ENCODE results near the gene ANGPTL7.

Gene ANGPTL7

GRCh38 chr1:11152755-11153154 is 36.4 kb upstream of the ANGPTL7 start:
- Histone ChIP-seq H3K36me3 (ENCODE audit: control insufficient read depth in 2 of 2, insufficient read depth in 1 of 2, low read length in 2 of 2) (peaks cover 24 to 90% of the 10 kb centered on the region in 2 experiments), H3K4me3 (ENCODE audit: low read depth, low read length) (no peak overlapping the region), H3K27ac (ENCODE audit: extremely low read depth, low read depth, low read length) (no peak overlapping the region), H3K9me3 (ENCODE audit: control insufficient read depth, insufficient read depth, low read depth, low read length) (no peaks in the 10 kb centered on the region), H3K4me1 (ENCODE audit: control insufficient read depth, insufficient read depth, low read length) (no peaks in the 10 kb centered on the region)
- POLR2A ChIA-PET: no interaction called here
- TF ChIP-seq GLI2 (tag by site-specific recombination; IDR thresholded peaks at IDR 0.05; ENCODE audit: borderline replicate concordance, low read depth): no peak
- TF ChIP-seq ATF2 (tag by site-specific recombination; IDR thresholded peaks at IDR 0.05; ENCODE audit: low read depth): no peak
- TF ChIP-seq ZNF174 (tag by site-specific recombination; IDR thresholded peaks at IDR 0.05): no peak
- TF ChIP-seq YY1 (tag by site-specific recombination; IDR thresholded peaks at IDR 0.05): no peak
- TF ChIP-seq ZNF623 (tag by site-specific recombination; IDR thresholded peaks at IDR 0.05): no peak
- no peak for TF ChIP-seq SCRT1 (tag by site-specific recombination; IDR thresholded peaks at IDR 0.05; ENCODE audit: borderline replicate concordance)
- no peak for TF ChIP-seq ZNF184 (tag by site-specific recombination; IDR thresholded peaks at IDR 0.05)
- TF ChIP-seq ZBTB20 (tag by site-specific recombination; IDR thresholded peaks at IDR 0.05): no peak
- TF ChIP-seq ZNF560 (tag by site-specific recombination; IDR thresholded peaks at IDR 0.05; ENCODE audit: borderline replicate concordance): no peak
- no peak for TF ChIP-seq ZNF311 (tag by site-specific recombination; IDR thresholded peaks at IDR 0.05; ENCODE audit: borderline replicate concordance)
- no peak for TF ChIP-seq ZBTB7A (tag by site-specific recombination; IDR thresholded peaks at IDR 0.05; ENCODE audit: low read depth)
- TF ChIP-seq ZNF114 (tag by site-specific recombination; IDR thresholded peaks at IDR 0.05): no peak
- no peak for TF ChIP-seq GFI1B (tag by site-specific recombination; IDR thresholded peaks at IDR 0.05)
- no peak for TF ChIP-seq ZNF121 (tag by site-specific recombination; IDR thresholded peaks at IDR 0.05)
- no peak for TF ChIP-seq ZNF501 (tag by site-specific recombination; IDR thresholded peaks at IDR 0.05)
- CTCF ChIA-PET: interaction anchor here (1.7 kb wide), 1 partner anchor 115 kb away, joined by 7 read pairs; no protein-coding TSS in a partner anchor

GRCh38 chr1:11153184-11153583 is 36.0 kb upstream of the ANGPTL7 start:
- no peak overlapping the region for H3K27ac ChIP-seq (ENCODE audit: extremely low read depth, low read depth, low read length)
- H3K4me1 ChIP-seq (ENCODE audit: control insufficient read depth, insufficient read depth, low read length): no peaks in the 10 kb centered on the region
- H3K36me3 ChIP-seq (ENCODE audit: control insufficient read depth in 2 of 2, insufficient read depth in 1 of 2, low read length in 2 of 2): peaks cover 23 to 90% of the 10 kb centered on the region in 2 experiments
- ChIA-PET POLR2A (no interaction called here), CTCF (no interaction called here)
- H3K9me3 ChIP-seq (ENCODE audit: control insufficient read depth, insufficient read depth, low read depth, low read length): no peaks in the 10 kb centered on the region
- H3K4me3 ChIP-seq (ENCODE audit: low read depth, low read length): no peak overlapping the region
- TF ChIP-seq PATZ1 (tag by site-specific recombination; IDR thresholded peaks at IDR 0.05) (no peak), ZNF704 (tag by site-specific recombination; IDR thresholded peaks at IDR 0.05) (no peak), ZNF398 (tag by site-specific recombination; IDR thresholded peaks at IDR 0.05) (no peak), ZNF133 (tag by site-specific recombination; IDR thresholded peaks at IDR 0.05) (no peak), SP3 (tag by site-specific recombination; IDR thresholded peaks at IDR 0.05) (no peak), SP2 (tag by site-specific recombination; IDR thresholded peaks at IDR 0.05) (no peak), ZSCAN23 (tag by site-specific recombination; IDR thresholded peaks at IDR 0.05) (no peak), ZBTB26 (tag by site-specific recombination; optimal IDR thresholded peaks at IDR 0.05) (no peak), ZSCAN5A (tag by site-specific recombination; IDR thresholded peaks at IDR 0.05) (no peak), ZNF624 (tag by site-specific recombination; IDR thresholded peaks at IDR 0.05) (no peak), FEZF1 (tag by site-specific recombination; IDR thresholded peaks at IDR 0.05) (no peak), ZNF354C (tag by site-specific recombination; IDR thresholded peaks at IDR 0.05; ENCODE audit: borderline replicate concordance, low read depth) (no peak)

Measured in HEK293 (cell line).